Activated CD4-positive, CD25-positive, alpha-beta regulatory T cell treated with anti-CD3 and anti-CD28 coated beads, Interleukin-2, amount 50 U/mL, for 16 hours (primary cell): ENCODE measurements around the gene MIPOL1.

Experiments
- DNase-seq: peaks from one replicate; pipeline ENCODE4 v3.0.0-alpha.2; 2020; ENCODE audit warnings: low read depth, low spot score

The MIPOL1 gene

GRCh38 chr14:37595809-37596621 is 398.3 kb downstream of the MIPOL1 start:
- DNase-seq: no peak

- DNase-seq: no peak
Measured at GRCh38 chr14:37596790-37597472, 399.2 kb downstream of the MIPOL1 start.

- no peak for DNase-seq
Measured at GRCh38 chr14:37597538-37597913, 399.8 kb downstream of the MIPOL1 start.

- DNase-seq: no peak
Measured at GRCh38 chr14:37597914-37598746, 400.4 kb downstream of the MIPOL1 start.

GRCh38 chr14:37598747-37599506 is 401.2 kb downstream of the MIPOL1 start:
- no peak for DNase-seq

- no peak for DNase-seq
Measured at GRCh38 chr14:37599507-37600368, 402.0 kb downstream of the MIPOL1 start.

GRCh38 chr14:37600880-37601741 is 403.4 kb downstream of the MIPOL1 start:
- no peak for DNase-seq

GRCh38 chr14:37601865-37602264 is 404.1 kb downstream of the MIPOL1 start:
- DNase-seq: no peak
